Colonic mucosa (tissue), 4 donors: ENCODE data around the gene SRCAP. TPM values are rescaled to one million over a fixed set of nuclear protein-coding genes. Genes with fewer than 3 reads are reported as not detected.

Experiments used
- DNase-seq: peaks from one replicate; pipeline ENCODE4 v3.0.0-alpha.2; 2020
- H3K27ac ChIP-seq: fragments of 200-600 bp; one replicate; pipeline ENCODE4 v1.8.0; 2021
- H3K27me3 ChIP-seq: fragments of 200-600 bp; one replicate; pipeline ENCODE4 v1.8.0; 2021
- H3K36me3 ChIP-seq: fragments of 200-600 bp; one replicate; pipeline ENCODE4 v1.8.0; 2021
- H3K4me1 ChIP-seq: fragments of 200-600 bp; one replicate; pipeline ENCODE4 v1.8.0; 2021; ENCODE audit warnings: mild to moderate bottlenecking
- H3K4me3 ChIP-seq: fragments of 200-600 bp; one replicate; pipeline ENCODE4 v1.8.0; 2021
- H3K9ac ChIP-seq, 2 donors: one replicate each; pipeline ENCODE4 v1.7.0; 2013; ENCODE audit warnings: control low read depth in 2 of 2, low read depth in 2 of 2, low read length in 2 of 2
- H3K9me3 ChIP-seq: fragments of 200-600 bp; one replicate; pipeline ENCODE4 v1.8.0; 2021
- CTCF ChIP-seq: fragments of 200-600 bp; IDR thresholded peaks from one replicate; pipeline ENCODE4 v1.8.0; 2022; ENCODE audit warnings: antibody characterized with exemption, mild to moderate bottlenecking
- intact Hi-C: fragments of 100-400 bp; cut with DNase I; formaldehyde crosslinking; loops from one replicate; pipeline ENCODE4 v1.14.1; 2022
- total RNA-seq, 2 donors: library from RNA; stranded (reverse); fragmentation: NEBNext Ultra II Directional in 1 of 2; extraction: Animal tissue kit (Norgen Biotek cat#: 25700) in 1 of 2; gene quantifications; one replicate each; pipeline ENCODE4 v1.2.1, GENCODE V29; 2021
- donor health status: healthy.
- donor health status: DM: no; HTN: no; CAD: no.
- donor health status: DM: no; HTN: no; CAD: no.

The SRCAP gene
- total RNA-seq, 2 donors from 2014 or later, result 44.0 to 79.3 TPM

GRCh38 chr16:30703971-30704370, 5.0 kb downstream of the SRCAP start:
- Histone ChIP-seq H3K4me3 (no peak overlapping the region), H3K4me1 (peaks cover 6% of the 10 kb centered on the region), H3K36me3 (peaks cover 47% of the 10 kb centered on the region), H3K9ac (no peak overlapping the region), H3K9me3 (no peaks in the 10 kb centered on the region), H3K27me3 (no peaks in the 10 kb centered on the region), H3K27ac (no peak overlapping the region)
- intact Hi-C loops, result loop anchor here (10.0 kb wide), 1 partner anchor 201 kb away; no protein-coding TSS in a partner anchor
- no peak for TF ChIP-seq CTCF
- no peak for DNase-seq

GRCh38 chr16:30706046-30706445, 7.1 kb downstream of the SRCAP start:
- TF ChIP-seq CTCF, result no peak
- H3K27me3 ChIP-seq, result no peaks in the 10 kb centered on the region
- no peak overlapping the region for H3K4me3 ChIP-seq
- H3K27ac ChIP-seq, result no peak overlapping the region
- no peak overlapping the region for H3K9ac ChIP-seq
- DNase-seq, result no peak
- H3K4me1 ChIP-seq, result no peaks in the 10 kb centered on the region
- H3K36me3 ChIP-seq, result peaks cover 58% of the 10 kb centered on the region
- intact Hi-C loops, result loop anchor here (10.0 kb wide), 1 partner anchor 199 kb away; no protein-coding TSS in a partner anchor
- H3K9me3 ChIP-seq, result no peaks in the 10 kb centered on the region

GRCh38 chr16:30710971-30711370, 12.0 kb downstream of the SRCAP start:
- TF ChIP-seq CTCF, result no peak
- Histone ChIP-seq H3K4me1 (no peaks in the 10 kb centered on the region), H3K27ac (no peak overlapping the region), H3K27me3 (no peaks in the 10 kb centered on the region), H3K9me3 (no peaks in the 10 kb centered on the region), H3K9ac (no peak overlapping the region), H3K4me3 (no peak overlapping the region), H3K36me3 (peaks cover 54% of the 10 kb centered on the region)
- no peak for DNase-seq
- intact Hi-C loops, result no loop called here

- H3K36me3 ChIP-seq, result peaks cover 56% of the 10 kb centered on the region
- intact Hi-C loops, result no loop called here
- no peak for DNase-seq
Observed at GRCh38 chr16:30711712-30712111, 12.7 kb downstream of the SRCAP start.

GRCh38 chr16:30715750-30716445, 16.9 kb downstream of the SRCAP start:
- H3K4me3 ChIP-seq, result no peak overlapping the region
- no peak for DNase-seq
- no peak overlapping the region for H3K27ac ChIP-seq
- H3K9me3 ChIP-seq, result no peaks in the 10 kb centered on the region
- TF ChIP-seq CTCF, result no peak
- H3K27me3 ChIP-seq, result no peaks in the 10 kb centered on the region
- H3K9ac ChIP-seq, result no peak overlapping the region
- intact Hi-C loops, result no loop called here
- peaks cover 47% of the 10 kb centered on the region for H3K36me3 ChIP-seq
- no peaks in the 10 kb centered on the region for H3K4me1 ChIP-seq

More at GRCh38 chr16:30711712-30712111, 12.7 kb downstream of the SRCAP start:
- TF ChIP-seq CTCF, result no peak
- H3K27ac ChIP-seq, result no peak overlapping the region
- H3K9ac ChIP-seq, result no peak overlapping the region
- no peaks in the 10 kb centered on the region for H3K27me3 ChIP-seq
- no peaks in the 10 kb centered on the region for H3K9me3 ChIP-seq
- no peak overlapping the region for H3K4me3 ChIP-seq
- no peaks in the 10 kb centered on the region for H3K4me1 ChIP-seq
